BJ (cell line): ENCODE data around the gene B3GAT1. TPM values are rescaled to one million over a fixed set of nuclear protein-coding genes. Genes with fewer than 3 reads are reported as not detected.
"Not testable (repeated sequence)": the region's sequence is repeated elsewhere in the genome, so short reads cannot be mapped to it uniquely, and the experiment has no call there.

Source experiments
- CTCF ChIA-PET: fragments of 350-600 bp; formaldehyde crosslinking; extraction: SDS; loops from one replicate; lab custom pipeline; 2021; ENCODE audit warnings: antibody characterized with exemption, inconsistent platforms; lab: Yijun Ruan, JAX
- POLR2A ChIA-PET: fragments of 300-600 bp; sonication (Branson Sonifier 250); formaldehyde crosslinking; extraction: SDS; loops from one replicate; lab custom pipeline; 2021; ENCODE audit warnings: antibody characterized with exemption; lab: Charles Lee
- DNase-seq: peaks from one replicate; pipeline ENCODE4 v3.0.0-alpha.2; 2011; ENCODE audit warnings: low read depth
- H3K27me3 ChIP-seq: 2 replicates; pipeline ENCODE4 v1.6.0; 2011; ENCODE audit warnings: low read length; ENCODE audit not compliant: control insufficient read depth, insufficient read depth
- H3K36me3 ChIP-seq: 2 replicates; pipeline ENCODE4 v1.5.1; 2011; ENCODE audit warnings: low read length; ENCODE audit not compliant: control insufficient read depth, insufficient read depth
- H3K4me3 ChIP-seq: 2 replicates; pipeline ENCODE4 v1.5.1; 2011; ENCODE audit warnings: low read depth, mild to moderate bottlenecking, control low read depth, low read length
- polyA minus RNA-seq: library from RNA; depleted of rRNA, polyadenylated mRNA; stranded (reverse); fragments of >200 nt; gene quantifications from 2 replicates; pipeline ENCODE4 v1.2.3, GENCODE V29; 2011; rRNA and poly(A)+ RNA removed
- polyA plus RNA-seq: library from polyadenylated mRNA; depleted of rRNA; stranded (reverse); fragments of >200 nt; gene quantifications from 2 replicates; pipeline ENCODE4 v1.2.3, GENCODE V29; 2011; rRNA removed
- TF ChIP-seq, protein P1 (sequence below): IDR thresholded peaks from 2 replicates; pipeline ENCODE4 v1.5.1; 2011; ENCODE audit warnings: low read depth, mild to moderate bottlenecking, control low read depth, inconsistent platforms, low read length, moderate library complexity; ENCODE audit not compliant: insufficient read depth

The B3GAT1 gene
- not detected in 2 replicates for polyA plus RNA-seq
- polyA minus RNA-seq, result not detected in 2 replicates

DNA sequence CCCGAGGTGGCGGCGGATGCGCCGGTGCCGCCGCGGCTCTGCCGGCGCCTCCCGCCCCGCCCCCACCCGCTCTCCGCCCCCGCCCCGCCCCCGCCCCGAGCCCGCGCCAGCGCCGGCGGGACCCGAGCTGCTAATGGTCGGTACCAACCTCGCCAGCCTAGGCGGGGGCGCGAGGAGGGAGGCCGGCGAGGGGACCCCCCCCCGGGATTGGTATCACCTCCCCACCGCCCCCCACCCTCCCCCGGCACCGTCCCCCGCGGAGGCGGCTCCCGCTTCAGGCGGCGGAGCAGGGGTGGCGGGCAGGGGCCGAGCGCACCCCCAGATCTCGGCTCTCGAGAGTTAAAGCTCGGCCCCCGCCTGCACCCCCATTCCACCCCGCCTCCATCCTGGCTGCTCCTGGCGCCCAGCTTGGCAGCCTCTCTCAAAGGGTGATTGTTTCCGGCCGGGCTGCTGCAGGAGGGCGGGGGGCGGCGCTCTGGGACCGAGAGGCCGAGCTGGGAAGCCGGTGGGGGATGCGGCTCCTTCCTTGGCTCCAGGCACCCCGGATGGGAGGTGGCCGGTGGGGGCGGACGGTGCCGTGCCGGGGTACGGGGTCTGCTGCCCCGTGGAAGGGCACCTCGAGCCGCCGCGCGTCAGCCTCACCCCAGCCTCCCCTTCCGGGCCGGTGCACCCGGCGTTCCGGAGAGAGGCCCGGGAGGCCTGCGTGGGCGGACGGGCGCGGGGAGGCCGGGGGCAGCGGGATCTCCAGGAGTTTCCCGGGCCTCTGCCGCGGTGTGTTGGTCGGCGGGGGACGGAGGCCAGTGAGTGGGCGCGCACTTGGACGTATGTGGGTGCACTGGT, at the start of gene B3GAT1:
Gene B3GAT1, minus strand, starts transcription at position 40 of the 840 bp plus-strand sequence. CDS start 24,583 bp downstream, outside the sequence.
- DNase-seq, result no peak
- peaks cover 20% of the 10 kb centered on the region for H3K27me3 ChIP-seq
- H3K36me3 ChIP-seq, result no peaks in the 10 kb centered on the region
- no peak within 1 kb of the TSS for H3K4me3 ChIP-seq
- ChIA-PET POLR2A (no interaction called here), CTCF (no interaction called here)
- TF ChIP-seq, protein P1, sequence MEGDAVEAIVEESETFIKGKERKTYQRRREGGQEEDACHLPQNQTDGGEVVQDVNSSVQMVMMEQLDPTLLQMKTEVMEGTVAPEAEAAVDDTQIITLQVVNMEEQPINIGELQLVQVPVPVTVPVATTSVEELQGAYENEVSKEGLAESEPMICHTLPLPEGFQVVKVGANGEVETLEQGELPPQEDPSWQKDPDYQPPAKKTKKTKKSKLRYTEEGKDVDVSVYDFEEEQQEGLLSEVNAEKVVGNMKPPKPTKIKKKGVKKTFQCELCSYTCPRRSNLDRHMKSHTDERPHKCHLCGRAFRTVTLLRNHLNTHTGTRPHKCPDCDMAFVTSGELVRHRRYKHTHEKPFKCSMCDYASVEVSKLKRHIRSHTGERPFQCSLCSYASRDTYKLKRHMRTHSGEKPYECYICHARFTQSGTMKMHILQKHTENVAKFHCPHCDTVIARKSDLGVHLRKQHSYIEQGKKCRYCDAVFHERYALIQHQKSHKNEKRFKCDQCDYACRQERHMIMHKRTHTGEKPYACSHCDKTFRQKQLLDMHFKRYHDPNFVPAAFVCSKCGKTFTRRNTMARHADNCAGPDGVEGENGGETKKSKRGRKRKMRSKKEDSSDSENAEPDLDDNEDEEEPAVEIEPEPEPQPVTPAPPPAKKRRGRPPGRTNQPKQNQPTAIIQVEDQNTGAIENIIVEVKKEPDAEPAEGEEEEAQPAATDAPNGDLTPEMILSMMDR, result no peak

- Histone ChIP-seq H3K4me3 (no peak overlapping the region), H3K27me3 (no peaks in the 10 kb centered on the region), H3K36me3 (no peaks in the 10 kb centered on the region)
- DNase-seq, result no peak
- CTCF ChIA-PET, result no interaction called here
- TF ChIP-seq, protein P1, result no peak
- POLR2A ChIA-PET, result no interaction called here
These were observed 49.6 kb upstream of the B3GAT1 start for GRCh38 chr11:134461621-134462020.

GRCh38 chr11:134460881-134461280, 48.8 kb upstream of the B3GAT1 start:
- TF ChIP-seq, protein P1, result no peak
- POLR2A ChIA-PET, result no interaction called here
- Histone ChIP-seq H3K27me3 (no peaks in the 10 kb centered on the region), H3K36me3 (no peaks in the 10 kb centered on the region), H3K4me3 (no peak overlapping the region)
- CTCF ChIA-PET, result no interaction called here
- no peak for DNase-seq

- ChIA-PET POLR2A (no interaction called here), CTCF (no interaction called here)
- TF ChIP-seq, protein P1, result no peak
- no peaks in the 10 kb centered on the region for H3K27me3 ChIP-seq
- no peak overlapping the region for H3K4me3 ChIP-seq
- no peak for DNase-seq
- no peaks in the 10 kb centered on the region for H3K36me3 ChIP-seq
These were observed 48.1 kb upstream of the B3GAT1 start for GRCh38 chr11:134460062-134460561.

GRCh38 chr11:134459246-134460061, 47.4 kb upstream of the B3GAT1 start:
- CTCF ChIA-PET, result no interaction called here
- TF ChIP-seq, protein P1, result no peak

DNA sequence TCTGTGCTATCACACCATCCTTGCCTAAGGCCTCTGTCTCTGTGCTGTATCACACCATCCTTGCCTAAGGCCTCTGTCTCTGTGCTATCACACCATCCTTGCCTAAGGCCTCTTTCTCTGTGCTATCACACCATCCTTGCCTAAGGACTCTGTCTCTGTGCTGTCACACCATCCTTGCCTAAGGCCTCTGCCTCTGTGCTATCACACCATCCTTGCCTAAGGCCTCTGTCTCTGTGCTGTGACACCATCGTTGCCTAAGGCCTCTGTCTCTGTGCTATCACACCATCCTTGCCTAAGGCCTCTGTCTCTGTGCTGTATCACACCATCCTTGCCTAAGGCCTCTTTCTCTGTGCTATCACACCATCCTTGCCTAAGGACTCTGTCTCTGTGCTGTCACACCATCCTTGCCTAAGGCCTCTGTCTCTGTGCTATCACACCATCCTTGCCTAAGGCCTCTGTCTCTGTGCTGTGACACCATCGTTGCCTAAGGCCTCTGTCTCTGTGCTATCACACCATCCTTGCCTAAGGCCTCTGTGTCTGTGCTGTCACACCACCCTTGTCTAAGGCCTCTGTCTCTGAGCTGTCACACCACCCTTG, 45.5 kb upstream of the B3GAT1 start:
- H3K36me3 ChIP-seq, CTCF ChIA-PET: not testable (repeated sequence)

More at GRCh38 chr11:134459246-134460061, 47.4 kb upstream of the B3GAT1 start:
- no peak for DNase-seq
- POLR2A ChIA-PET, result no interaction called here
- Histone ChIP-seq H3K4me3 (no peak overlapping the region), H3K36me3 (no peaks in the 10 kb centered on the region), H3K27me3 (no peaks in the 10 kb centered on the region)

More for the DNA sequence above, 45.5 kb upstream of the B3GAT1 start:
- H3K27me3 ChIP-seq, DNase-seq, H3K4me3 ChIP-seq, POLR2A ChIA-PET: not testable (repeated sequence)
